Left forelimb (tissue), 1 donor: ENCODE measurements around the gene NMB.
A peak's percentile ranks its signal among the peaks of the same experiment; 100 is the strongest.
"Not testable (repeated sequence)": the region's sequence is repeated elsewhere in the genome, so short reads cannot be mapped to it uniquely, and the experiment has no call there.

Source experiments
- DNase-seq: peaks from one replicate; pipeline ENCODE4 v3.0.0-alpha.2; 2018; ENCODE audit warnings: low spot score

NMB gene

DNA sequence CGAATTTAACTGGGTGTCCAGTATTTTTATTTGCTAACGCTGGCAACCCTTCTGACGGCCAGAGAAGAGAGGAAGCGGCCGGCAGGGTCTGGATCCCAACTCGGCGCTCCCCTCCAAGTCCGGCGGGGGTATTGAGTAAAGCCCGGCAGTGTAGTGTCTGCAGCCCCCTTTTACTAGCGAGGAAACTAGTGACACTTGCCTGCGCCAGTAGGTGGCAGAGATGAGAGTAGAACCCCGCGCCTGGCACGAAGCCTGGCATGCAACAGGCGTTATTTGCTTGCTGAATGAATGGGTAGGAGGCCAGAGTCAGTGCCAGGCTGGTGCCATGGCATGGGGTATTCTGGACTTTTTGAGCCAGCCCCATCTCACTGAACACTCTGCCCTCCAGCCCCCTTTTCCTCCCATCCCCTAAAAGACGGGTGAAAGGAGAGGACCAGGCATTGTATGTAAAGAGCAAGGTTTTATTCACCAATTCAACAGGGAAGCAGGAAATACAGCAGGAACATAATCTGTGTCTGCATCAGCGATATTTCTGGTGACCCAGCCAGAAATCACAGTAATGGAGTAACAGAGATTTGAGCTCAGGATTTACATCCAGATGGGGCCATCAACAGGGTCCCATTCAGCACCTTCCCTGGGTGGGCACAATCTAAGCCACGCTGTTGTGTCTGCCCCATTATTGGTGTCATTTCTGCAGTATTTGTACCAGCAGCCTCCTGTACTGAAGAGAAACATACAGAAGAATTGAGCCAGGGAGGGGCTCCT, 3.1 kb downstream of the NMB start:
- peak; percentile 77 for DNase-seq

GRCh38 chr15:84653910-84654688, 3.9 kb downstream of the NMB start, which contains the start of gene WDR73:
Gene WDR73, minus strand, starts transcription at chr15:84654283. Its CDS starts 9 bp downstream, at chr15:84654274.
- peak; percentile 99 for DNase-seq

DNA sequence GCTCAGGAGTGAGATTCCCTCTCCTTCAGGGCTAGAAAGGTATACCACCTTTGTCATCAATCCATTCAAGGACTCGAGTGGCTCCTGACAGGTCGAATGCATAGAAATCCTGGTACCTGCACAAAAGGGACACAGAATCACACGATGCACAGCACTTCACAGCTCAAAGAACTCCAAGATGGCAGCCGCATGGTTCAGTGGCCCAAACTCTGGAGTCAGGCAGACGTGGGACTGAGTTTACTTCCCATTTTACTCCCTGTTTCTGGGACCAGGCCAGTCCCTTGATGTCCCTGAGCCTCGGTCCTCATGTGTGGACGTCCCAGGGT, 4.5 kb downstream of the NMB start:
- no peak for DNase-seq

DNA sequence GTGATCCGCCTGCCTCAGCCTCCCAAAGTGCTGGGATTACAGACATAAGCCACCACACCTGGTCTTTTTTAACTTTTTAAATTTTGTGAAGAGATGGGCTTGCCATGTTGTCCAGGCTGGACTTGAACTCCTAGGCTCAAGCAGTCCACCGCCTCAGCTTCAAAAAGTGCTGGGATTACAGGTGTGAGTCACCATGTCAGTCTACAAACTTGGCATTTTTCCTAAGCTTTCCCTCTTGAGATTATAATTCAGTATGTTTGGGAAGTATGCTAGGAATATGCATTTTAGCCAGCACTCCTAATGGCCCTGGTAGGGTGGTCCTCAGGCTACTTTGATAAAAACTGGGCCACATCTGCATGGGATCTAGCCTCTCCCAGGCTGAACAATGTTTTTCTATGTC, 8.3 kb downstream of the NMB start:
- no peak for DNase-seq

DNA sequence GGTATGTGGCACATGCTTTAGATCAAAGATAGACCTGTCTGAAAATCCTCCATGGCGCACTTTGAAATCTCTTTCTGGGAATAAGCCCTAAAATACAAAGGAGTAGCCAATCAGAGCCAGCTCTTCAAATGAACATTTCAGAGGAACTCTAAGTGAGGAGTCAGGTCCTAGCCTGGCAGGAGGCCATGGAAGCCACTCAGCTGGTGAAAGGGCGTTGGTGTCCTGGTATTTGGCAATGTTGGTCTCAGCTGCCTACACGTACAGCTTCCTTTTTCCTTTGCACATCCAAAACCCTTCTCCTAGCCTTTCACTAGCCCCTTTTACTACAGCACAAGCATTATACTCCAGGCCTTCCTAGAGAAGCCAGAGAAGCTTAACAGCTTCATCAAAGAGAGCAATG, 9.5 kb downstream of the NMB start:
- no peak for DNase-seq

DNA sequence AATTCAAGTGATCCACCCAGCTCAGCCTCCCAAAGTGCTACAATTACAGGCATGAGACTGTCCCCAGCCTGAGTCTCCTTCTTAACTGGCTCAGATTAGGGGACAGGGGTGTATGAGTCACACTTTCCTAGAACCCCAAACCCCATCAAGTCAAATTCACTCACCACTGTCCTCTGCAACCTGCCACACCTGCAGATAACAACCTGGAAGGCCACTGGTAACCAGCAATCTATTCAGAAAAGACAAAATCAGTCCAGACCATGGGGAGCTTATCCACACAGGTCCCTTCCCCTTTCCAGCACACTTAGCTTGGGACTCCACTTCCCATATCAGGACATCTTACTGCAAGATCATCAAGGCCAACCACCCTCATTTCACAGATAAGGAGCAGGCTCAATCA, 10.3 kb downstream of the NMB start:
- no peak for DNase-seq

- no peak for DNase-seq
Measured at GRCh38 chr15:84645997-84646396, 12.0 kb downstream of the NMB start.

DNA sequence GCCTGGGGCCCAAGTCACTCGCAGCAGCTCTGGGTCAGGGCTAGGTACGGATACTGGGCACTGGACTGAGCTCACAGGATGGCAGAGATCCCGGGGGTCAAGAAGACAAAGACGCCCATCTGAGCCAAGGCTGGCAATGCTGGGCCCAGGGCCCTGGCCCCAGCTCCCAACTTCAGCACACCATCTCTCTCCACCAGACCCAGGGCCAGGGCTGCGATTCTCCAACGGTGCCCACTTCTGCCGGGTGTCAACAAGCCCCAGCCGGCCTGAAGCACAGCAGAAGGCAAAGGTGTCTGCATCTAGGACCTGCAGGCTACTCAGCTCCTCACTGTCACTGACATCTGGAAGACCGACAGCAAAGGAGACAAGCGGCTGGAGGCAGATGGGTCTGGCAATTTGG, 12.5 kb downstream of the NMB start:
- no peak for DNase-seq

DNA sequence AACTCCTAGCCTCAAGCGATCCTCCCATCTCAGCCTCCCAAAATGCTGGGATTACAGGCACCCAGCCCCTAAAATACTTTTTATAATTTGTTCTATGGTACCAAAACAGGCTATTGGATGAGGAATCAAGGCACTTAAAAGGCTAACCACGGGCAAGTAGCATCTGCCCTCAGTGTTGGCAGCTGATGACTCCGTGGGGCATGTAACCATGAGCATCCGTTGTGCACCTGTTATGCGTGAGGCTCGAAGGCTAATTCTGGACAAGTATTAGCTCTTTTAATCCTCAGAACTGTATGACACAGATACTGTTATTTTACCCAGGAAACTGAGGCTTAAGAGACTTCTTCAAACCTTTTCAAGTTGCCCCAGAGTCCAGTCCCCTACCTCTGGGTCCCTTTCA, 14.2 kb downstream of the NMB start:
- no peak for DNase-seq

- not testable (repeated sequence) for DNase-seq
Measured at GRCh38 chr15:84642640-84643039, 15.4 kb downstream of the NMB start.

- DNase-seq: not testable (repeated sequence)
Measured at GRCh38 chr15:84641871-84642270, 16.1 kb downstream of the NMB start.

GRCh38 chr15:84638103-84638502, 19.9 kb downstream of the NMB start:
- no peak for DNase-seq

DNA sequence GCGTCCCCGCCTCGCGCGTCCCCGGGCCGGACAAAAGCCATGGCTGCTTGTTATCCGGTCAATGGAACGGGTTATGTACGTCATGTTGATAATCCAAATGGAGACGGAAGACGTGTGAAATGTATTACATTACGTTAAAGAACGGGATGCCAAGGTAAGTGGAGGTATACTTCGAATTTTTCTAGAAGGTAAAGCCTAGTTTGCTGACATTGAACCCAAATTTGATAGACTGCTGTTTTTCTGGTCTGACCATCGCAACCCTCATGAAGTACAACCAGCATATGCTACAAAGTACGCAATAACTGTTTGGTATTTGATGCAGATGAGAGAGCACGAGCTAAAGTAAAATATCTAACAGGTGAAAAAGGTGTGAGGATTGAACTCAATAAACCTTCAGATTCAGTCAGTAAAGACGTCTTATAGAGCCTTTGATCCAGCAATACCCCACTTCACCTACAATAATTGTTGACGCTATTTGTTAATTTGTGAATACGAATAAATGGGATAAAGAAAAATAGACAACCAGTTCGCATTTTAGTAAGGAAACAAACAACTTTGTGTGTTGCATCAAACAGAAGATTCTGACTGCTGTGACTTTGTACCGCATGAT, 23.7 kb downstream of the NMB start:
- no peak for DNase-seq

DNA sequence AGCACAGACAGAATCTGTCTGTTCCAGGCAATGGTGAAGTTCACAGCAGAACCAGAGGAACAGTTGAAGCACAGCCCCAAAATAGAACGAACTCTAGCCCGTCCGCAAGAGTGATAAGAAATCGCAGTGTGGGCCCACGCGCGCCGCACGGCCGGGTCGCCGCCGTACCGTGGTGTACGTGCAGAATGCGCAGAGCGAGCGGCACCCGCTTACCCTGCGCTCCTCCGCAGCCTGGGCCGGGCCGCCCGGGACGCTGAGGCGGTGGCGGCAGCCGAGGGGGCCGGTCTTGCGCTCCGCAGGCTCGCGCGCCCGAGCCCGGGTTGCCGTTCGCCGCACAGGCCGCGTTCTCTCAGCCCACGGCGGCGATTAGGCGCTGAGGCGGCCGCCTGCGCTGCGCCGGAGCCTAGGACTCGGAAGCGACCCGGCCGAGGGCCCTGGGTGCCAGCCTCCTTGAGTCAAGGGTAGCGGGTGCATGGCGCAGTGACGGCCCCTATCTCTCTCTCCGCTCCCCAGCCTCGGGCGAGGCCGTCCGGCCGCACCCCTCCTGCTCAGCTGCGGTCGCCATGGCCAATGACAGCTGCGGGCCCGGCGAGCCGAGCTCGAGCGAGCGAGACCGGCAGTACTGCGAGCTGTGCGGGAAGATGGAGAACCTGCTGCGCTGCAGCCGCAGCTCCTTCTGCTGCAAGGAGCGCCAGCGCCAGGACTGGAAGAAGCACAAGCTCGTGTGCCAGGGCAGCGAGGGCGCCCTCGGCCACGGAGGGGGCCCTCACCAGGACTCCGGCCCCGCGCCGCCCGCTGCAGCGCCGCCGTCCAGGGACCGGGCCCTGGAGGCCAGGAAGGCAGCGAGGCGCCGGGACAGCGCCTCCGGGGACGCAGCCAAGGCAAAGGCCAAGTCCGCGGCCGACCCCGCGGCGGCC, 24.4 kb downstream of the NMB start:
- DNase-seq: peak; percentile 86

- DNase-seq: no peak
Measured at GRCh38 chr15:84631706-84632272, 26.2 kb downstream of the NMB start.

DNA sequence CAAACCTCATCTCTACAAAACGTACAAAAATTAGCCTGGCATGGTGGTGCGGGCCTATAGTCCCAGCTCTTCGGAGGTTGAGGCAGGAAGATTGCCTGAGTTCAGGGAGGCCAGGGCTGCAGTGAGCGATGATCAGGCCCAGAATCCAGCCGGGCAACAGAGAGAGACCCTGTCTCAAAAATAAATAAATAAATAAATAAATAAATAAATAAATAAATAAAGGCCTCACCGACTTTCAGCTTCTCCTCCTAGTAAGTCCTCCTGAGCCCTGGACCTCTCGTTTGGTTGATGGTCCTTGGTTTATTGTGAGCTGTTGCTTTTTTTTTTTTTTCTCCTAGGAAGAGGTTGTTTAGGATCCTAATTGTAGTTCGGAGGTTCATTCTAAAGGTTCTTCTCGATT, 29.0 kb downstream of the NMB start:
- DNase-seq: no peak

GRCh38 chr15:84625123-84625522, 32.9 kb downstream of the NMB start:
- no peak for DNase-seq

GRCh38 chr15:84624359-84624758, 33.6 kb downstream of the NMB start:
- DNase-seq: no peak

GRCh38 chr15:84621358-84621979, 36.5 kb downstream of the NMB start:
- no peak for DNase-seq

- no peak for DNase-seq
Measured at GRCh38 chr15:84620626-84621025, 37.4 kb downstream of the NMB start.

DNA sequence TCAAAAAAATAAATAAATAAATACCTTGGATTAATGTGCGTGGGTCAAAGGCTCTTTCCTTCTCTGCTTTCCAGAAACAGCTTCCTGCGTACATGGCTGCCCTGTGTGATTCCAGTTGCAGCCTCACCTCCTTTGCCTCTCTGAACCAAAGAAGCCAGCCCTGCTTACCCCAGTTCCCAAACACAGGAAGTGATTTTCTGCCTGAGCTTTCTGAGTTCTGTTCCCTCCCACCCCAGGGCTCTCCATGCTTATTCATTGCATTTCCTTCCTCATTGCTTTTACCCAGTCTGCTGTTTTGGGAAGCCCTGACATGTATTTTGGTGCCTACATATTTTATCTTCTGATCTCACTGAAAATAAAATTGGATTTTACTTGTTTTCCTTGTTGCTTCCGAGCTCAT, 41.8 kb downstream of the NMB start:
- DNase-seq: no peak
